Measurements from ENCODE around the gene POU2F2. TPM values are rescaled to one million over a fixed set of nuclear protein-coding genes. Genes with fewer than 3 reads are reported as not detected.
A peak's percentile ranks its signal among the peaks of the same experiment; 100 is the strongest.

POU2F2 gene
- total RNA-seq, 1 experiment from 2014 or later, result 2.9 TPM

GRCh38 chr19:42075364-42075615 lies 57.0 kb downstream of the POU2F2 start:
- no peak for TF ChIP-seq EZH2 (IDR thresholded peaks at IDR 0.05; ENCODE audit: low read depth)
- TF ChIP-seq, protein P1, sequence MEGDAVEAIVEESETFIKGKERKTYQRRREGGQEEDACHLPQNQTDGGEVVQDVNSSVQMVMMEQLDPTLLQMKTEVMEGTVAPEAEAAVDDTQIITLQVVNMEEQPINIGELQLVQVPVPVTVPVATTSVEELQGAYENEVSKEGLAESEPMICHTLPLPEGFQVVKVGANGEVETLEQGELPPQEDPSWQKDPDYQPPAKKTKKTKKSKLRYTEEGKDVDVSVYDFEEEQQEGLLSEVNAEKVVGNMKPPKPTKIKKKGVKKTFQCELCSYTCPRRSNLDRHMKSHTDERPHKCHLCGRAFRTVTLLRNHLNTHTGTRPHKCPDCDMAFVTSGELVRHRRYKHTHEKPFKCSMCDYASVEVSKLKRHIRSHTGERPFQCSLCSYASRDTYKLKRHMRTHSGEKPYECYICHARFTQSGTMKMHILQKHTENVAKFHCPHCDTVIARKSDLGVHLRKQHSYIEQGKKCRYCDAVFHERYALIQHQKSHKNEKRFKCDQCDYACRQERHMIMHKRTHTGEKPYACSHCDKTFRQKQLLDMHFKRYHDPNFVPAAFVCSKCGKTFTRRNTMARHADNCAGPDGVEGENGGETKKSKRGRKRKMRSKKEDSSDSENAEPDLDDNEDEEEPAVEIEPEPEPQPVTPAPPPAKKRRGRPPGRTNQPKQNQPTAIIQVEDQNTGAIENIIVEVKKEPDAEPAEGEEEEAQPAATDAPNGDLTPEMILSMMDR (conservative IDR thresholded peaks at IDR 0.05), result no peak
- no peaks in the 10 kb centered on the region for H3K27me3 ChIP-seq (ENCODE audit: insufficient read depth, low read depth)
- H3K4me2 ChIP-seq, result peak overlapping the region; percentile 81
- peaks cover 16% of the 10 kb centered on the region; the same call in 1 of the 2 replicates for H3F3A ChIP-seq (ENCODE audit: insufficient read depth, low read depth)
- no TSS peak for BruUV-seq (replicated peaks)
- no peaks in the 10 kb centered on the region for H3K9me3 ChIP-seq (ENCODE audit: insufficient read depth, low read depth)
- H3K79me2 ChIP-seq (ENCODE audit: low read depth), result peaks cover 50% of the 10 kb centered on the region
- peaks cover 25% of the 10 kb centered on the region for H3K4me1 ChIP-seq (replicated peaks; ENCODE audit: insufficient read depth)
- ChIA-PET POLR2A (ENCODE audit: unreplicated experiment) (no interaction called here), CTCF (no interaction called here)
- intact Hi-C loops (cut with micrococcal nuclease; ENCODE audit: unreplicated experiment), result loop anchor here (5.0 kb wide), 3 partner anchors 43 to 188 kb away; partner anchors contain the start of gene RABAC1
- DNase-seq, result no peak
- H3K4me3 ChIP-seq, result peak overlapping the region; percentile 78
- peaks cover 32% of the 10 kb centered on the region for H4K20me1 ChIP-seq (ENCODE audit: insufficient read depth)
- H3K27ac ChIP-seq, result peak overlapping the region; percentile 90
- no peaks in the 10 kb centered on the region for H3K36me3 ChIP-seq (ENCODE audit: low read depth)
- no peaks in the 10 kb centered on the region for H3K9me2 ChIP-seq (ENCODE audit: insufficient read depth)
- peak overlapping the region; percentile 84 for H2AFZ ChIP-seq

GRCh38 chr19:42074513-42075363 lies 57.5 kb downstream of the POU2F2 start:
- ChIA-PET POLR2A (ENCODE audit: unreplicated experiment) (no interaction called here), CTCF (no interaction called here)
- Histone ChIP-seq H3K4me2 (peak overlapping the region; percentile 81), H3K27me3 (ENCODE audit: insufficient read depth, low read depth) (0 out of 2 replicates have a peak, but pooled peaks cover 1% of the 10 kb centered on the region), H3K9me2 (ENCODE audit: insufficient read depth) (no peaks in the 10 kb centered on the region), H3K79me2 (ENCODE audit: low read depth) (peaks cover 47% of the 10 kb centered on the region), H4K20me1 (ENCODE audit: insufficient read depth) (peaks cover 26% of the 10 kb centered on the region), H3K36me3 (ENCODE audit: low read depth) (no peaks in the 10 kb centered on the region), H3K9me3 (ENCODE audit: insufficient read depth, low read depth) (no peaks in the 10 kb centered on the region), H3K4me1 (replicated peaks; ENCODE audit: insufficient read depth) (peaks cover 25% of the 10 kb centered on the region), H3K27ac (peak overlapping the region; percentile 90), H3K4me3 (peak overlapping the region; percentile 78), H3F3A (ENCODE audit: insufficient read depth, low read depth) (peaks cover 16% of the 10 kb centered on the region; the same call in 1 of the 2 replicates), H2AFZ (peak overlapping the region; percentile 84)
- intact Hi-C loops (cut with micrococcal nuclease; ENCODE audit: unreplicated experiment), result loop anchor here (5.0 kb wide), 3 partner anchors 42 to 187 kb away; partner anchors contain the start of gene RABAC1
- TSS peak; percentile 74 for BruUV-seq (replicated peaks)
- TF ChIP-seq, protein P1 (conservative IDR thresholded peaks at IDR 0.05), result no peak
- no peak for TF ChIP-seq EZH2 (IDR thresholded peaks at IDR 0.05; ENCODE audit: low read depth)
- peak; percentile 34 to 39 for DNase-seq

GRCh38 chr19:42071247-42071646 lies 61.0 kb downstream of the POU2F2 start:
- no peak overlapping the region for H2AFZ ChIP-seq
- H4K20me1 ChIP-seq (ENCODE audit: insufficient read depth), result no peaks in the 10 kb centered on the region
- TF ChIP-seq, protein P1 (conservative IDR thresholded peaks at IDR 0.05), result no peak
- no peak for TF ChIP-seq EZH2 (IDR thresholded peaks at IDR 0.05; ENCODE audit: low read depth)
- DNase-seq, result no peak
- no peak overlapping the region for H3K4me3 ChIP-seq
- peaks cover 10% of the 10 kb centered on the region; the same call in 1 of the 2 replicates for H3F3A ChIP-seq (ENCODE audit: insufficient read depth, low read depth)
- peaks cover 11% of the 10 kb centered on the region; the same call in 1 of the 2 replicates for H3K4me1 ChIP-seq (replicated peaks; ENCODE audit: insufficient read depth)
- no peaks in the 10 kb centered on the region for H3K36me3 ChIP-seq (ENCODE audit: low read depth)
- peaks cover 36% of the 10 kb centered on the region for H3K27me3 ChIP-seq (ENCODE audit: insufficient read depth, low read depth)
- no peaks in the 10 kb centered on the region for H3K9me2 ChIP-seq (ENCODE audit: insufficient read depth)
- no TSS peak for BruUV-seq (replicated peaks)
- H3K9me3 ChIP-seq (ENCODE audit: insufficient read depth, low read depth), result no peaks in the 10 kb centered on the region
- H3K27ac ChIP-seq, result no peak overlapping the region
- intact Hi-C loops (cut with micrococcal nuclease; ENCODE audit: unreplicated experiment), result no loop called here
- CTCF ChIA-PET, result interaction anchor here (0.8 kb wide), 1 partner anchor 10 kb away, joined by 3 read pairs; no protein-coding TSS in a partner anchor
- H3K4me2 ChIP-seq, result no peak overlapping the region
- peaks cover 14% of the 10 kb centered on the region for H3K79me2 ChIP-seq (ENCODE audit: low read depth)
- POLR2A ChIA-PET (ENCODE audit: unreplicated experiment), result no interaction called here
